Stimulated activated CD4-positive, alpha-beta T cell treated with anti-CD3 and anti-CD28 coated beads, Interleukin-2, amount 100 ng/mL, for 48 hours (primary cell): Measurements from ENCODE around the gene FOXP1.
"Not testable (repeated sequence)": the region's sequence is repeated elsewhere in the genome, so short reads cannot be mapped to it uniquely, and the experiment has no call there.

Experiments used
- DNase-seq, 2 donors: peaks; one replicate each; pipeline ENCODE4 v3.0.0-alpha.2; 2020

The FOXP1 gene

GRCh38 chr3:71360180-71360579 lies 223.3 kb downstream of the FOXP1 start:
- no peak for DNase-seq

- no peak for DNase-seq
These were observed 225.3 kb downstream of the FOXP1 start for GRCh38 chr3:71358243-71358642.

GRCh38 chr3:71356265-71356664 lies 227.3 kb downstream of the FOXP1 start:
- no peak for DNase-seq

GRCh38 chr3:71355862-71356261 lies 227.7 kb downstream of the FOXP1 start:
- DNase-seq, result peak; percentile 34 to 37

GRCh38 chr3:71355037-71355436 lies 228.5 kb downstream of the FOXP1 start:
- no peak for DNase-seq

GRCh38 chr3:71351403-71352149 lies 232.0 kb downstream of the FOXP1 start:
- no peak for DNase-seq

- no peak for DNase-seq
These were observed 232.5 kb downstream of the FOXP1 start for GRCh38 chr3:71350998-71351397.

- DNase-seq, result no peak
These were observed 234.7 kb downstream of the FOXP1 start for GRCh38 chr3:71348831-71349230.

GRCh38 chr3:71348001-71348632 lies 235.4 kb downstream of the FOXP1 start:
- DNase-seq, result no peak

- no peak for DNase-seq
These were observed 237.5 kb downstream of the FOXP1 start for GRCh38 chr3:71346061-71346460.

GRCh38 chr3:71345429-71346040 lies 238.0 kb downstream of the FOXP1 start:
- no peak for DNase-seq

GRCh38 chr3:71341721-71342120 lies 241.8 kb downstream of the FOXP1 start:
- no peak for DNase-seq

- no peak for DNase-seq
These were observed 244.5 kb downstream of the FOXP1 start for GRCh38 chr3:71339049-71339448.

GRCh38 chr3:71332813-71333212 lies 250.7 kb downstream of the FOXP1 start:
- DNase-seq, result no peak

GRCh38 chr3:71330909-71331308 lies 252.6 kb downstream of the FOXP1 start:
- DNase-seq, result no peak

GRCh38 chr3:71330505-71330904 lies 253.0 kb downstream of the FOXP1 start:
- no peak for DNase-seq

GRCh38 chr3:71329817-71330216 lies 253.7 kb downstream of the FOXP1 start:
- DNase-seq, result no peak

GRCh38 chr3:71328926-71329325 lies 254.6 kb downstream of the FOXP1 start:
- DNase-seq, result no peak

GRCh38 chr3:71327936-71328335 lies 255.6 kb downstream of the FOXP1 start:
- DNase-seq, result no peak

- DNase-seq, result no peak
These were observed 257.8 kb downstream of the FOXP1 start for GRCh38 chr3:71325715-71326114.

- DNase-seq, result not testable (repeated sequence)
These were observed 259.3 kb downstream of the FOXP1 start for GRCh38 chr3:71324224-71324623.

GRCh38 chr3:71323558-71323957 lies 260.0 kb downstream of the FOXP1 start:
- DNase-seq, result no peak

GRCh38 chr3:71322154-71322553 lies 261.4 kb downstream of the FOXP1 start:
- DNase-seq, result no peak

- DNase-seq, result no peak
These were observed 263.8 kb downstream of the FOXP1 start for GRCh38 chr3:71319771-71320170.
